ENCODE results near the gene NSUN7. TPM values are rescaled to one million over a fixed set of nuclear protein-coding genes. Genes with fewer than 3 reads are reported as not detected.

NSUN7 gene
- total RNA-seq, 1 donor from 2014 or later, result not detected

GRCh38 chr4:40736910-40737309 lies 12.8 kb upstream of the NSUN7 start:
- DNase-seq (ENCODE audit: low read depth), result peak; percentile 61

- DNase-seq (ENCODE audit: low read depth), result no peak
Measured at GRCh38 chr4:40737879-40738278, 11.9 kb upstream of the NSUN7 start.

DNA sequence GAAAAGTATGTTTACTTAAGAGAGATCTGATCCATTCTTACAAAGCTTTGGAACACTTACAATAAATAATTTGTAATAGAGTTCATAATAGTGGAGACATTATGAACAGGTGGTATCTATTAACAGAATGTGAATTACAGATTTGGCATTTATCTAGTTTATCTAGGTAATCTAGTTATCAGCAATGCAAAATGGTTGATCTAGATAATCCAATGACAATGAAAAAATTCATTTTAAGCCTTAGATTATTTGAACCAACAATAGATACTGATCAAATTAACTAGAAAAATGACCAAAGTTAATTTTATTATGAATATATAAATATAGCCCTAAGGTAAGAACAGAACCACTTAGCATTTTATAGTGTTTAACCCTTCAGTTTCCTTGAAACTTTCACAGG lies 10.4 kb upstream of the NSUN7 start:
- no peak for DNase-seq (ENCODE audit: low read depth)

- no peak for DNase-seq (ENCODE audit: low read depth)
Measured at GRCh38 chr4:40744218-40744617, 5.5 kb upstream of the NSUN7 start.

DNA sequence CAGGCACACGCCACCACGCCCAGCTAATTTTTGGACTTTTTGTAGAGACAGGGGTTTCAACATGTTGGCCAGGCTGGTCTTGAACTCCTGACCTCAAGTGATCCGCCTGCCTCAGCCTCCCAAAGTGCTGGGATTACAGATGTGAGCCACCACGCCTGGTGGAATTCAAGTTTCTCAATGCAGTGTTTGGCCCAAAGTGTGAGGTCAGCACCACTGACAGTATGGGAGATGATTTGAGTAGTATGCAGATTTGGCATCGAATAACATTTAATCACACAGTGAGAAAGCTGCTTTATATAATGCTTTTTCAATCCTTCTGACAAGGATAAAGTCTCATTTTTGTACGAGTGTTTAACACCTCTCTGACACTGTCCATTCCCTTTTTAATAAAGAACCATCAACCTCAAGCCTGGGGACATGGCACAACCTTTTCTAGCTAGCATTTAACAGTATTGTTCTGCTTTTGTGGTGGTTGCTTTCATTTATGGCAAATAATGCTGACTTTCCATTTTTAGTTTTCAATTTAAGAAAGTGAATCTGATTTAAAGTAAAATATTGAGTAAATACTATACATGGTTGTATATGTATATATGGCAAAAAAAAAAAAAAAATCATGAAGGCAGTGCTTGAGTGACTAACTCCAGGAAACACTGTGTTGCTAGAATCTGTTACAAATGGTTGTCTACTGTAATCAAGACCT lies 4.3 kb upstream of the NSUN7 start:
- DNase-seq (ENCODE audit: low read depth), result no peak

DNA sequence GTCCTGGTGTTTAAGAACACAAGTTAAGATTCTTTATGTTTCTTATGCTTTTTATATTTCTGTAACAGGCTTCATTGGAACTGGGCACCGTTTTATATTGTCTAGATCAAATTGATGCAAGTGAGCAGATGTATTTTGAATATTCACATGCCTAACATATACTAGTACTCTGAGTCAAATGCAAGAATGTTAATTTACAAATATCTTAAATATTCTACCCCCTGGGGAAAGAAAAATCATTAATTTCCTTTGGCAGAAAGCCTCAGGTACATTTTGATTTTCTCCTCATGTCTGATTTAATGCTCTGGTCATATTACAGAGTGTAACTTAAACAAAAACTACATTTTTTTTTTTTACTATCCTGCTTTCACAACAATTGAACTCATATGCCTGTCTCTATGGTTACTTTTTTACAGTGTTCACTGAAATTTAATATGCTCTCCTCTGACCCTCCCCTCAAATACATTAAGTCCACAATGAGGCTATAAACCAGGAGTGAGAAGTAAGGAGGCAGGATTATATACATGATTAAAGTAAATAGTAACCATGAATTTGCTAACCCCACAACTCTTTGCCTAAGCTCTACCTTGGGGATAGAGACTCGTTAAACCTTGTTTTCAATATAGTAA lies 2.4 kb upstream of the NSUN7 start:
- no peak for DNase-seq (ENCODE audit: low read depth)

- DNase-seq (ENCODE audit: low read depth), result peak; percentile 2
Measured at GRCh38 chr4:40750461-40751258, 905 bp downstream of the NSUN7 start.

DNA sequence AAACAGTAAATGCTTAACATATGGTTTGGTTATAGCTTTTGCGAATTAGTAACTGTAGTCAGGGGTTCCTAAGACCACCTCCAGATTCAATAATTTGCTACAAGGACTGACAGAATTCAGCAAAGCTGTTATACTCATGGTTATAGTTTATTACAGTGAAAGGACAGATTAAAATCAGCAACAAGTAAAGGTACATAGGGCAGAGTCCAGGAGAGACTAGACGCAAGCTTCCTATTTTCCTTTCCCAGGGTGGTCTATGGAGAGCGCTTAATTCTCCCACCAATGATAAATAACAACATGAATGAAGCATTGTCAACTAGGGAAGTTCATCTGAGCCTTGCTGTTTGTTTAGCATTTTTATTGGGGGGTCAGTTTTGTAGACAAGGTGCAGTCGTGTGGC lies 5.9 kb downstream of the NSUN7 start:
- DNase-seq (ENCODE audit: low read depth), result no peak

- DNase-seq (ENCODE audit: low read depth), result peak; percentile 71
Measured at GRCh38 chr4:40763228-40763716, 13.5 kb downstream of the NSUN7 start.

- DNase-seq (ENCODE audit: low read depth), result peak; percentile 12
Measured at GRCh38 chr4:40769266-40769665, 19.5 kb downstream of the NSUN7 start.

- no peak for DNase-seq (ENCODE audit: low read depth)
Measured at GRCh38 chr4:40778090-40778489, 28.3 kb downstream of the NSUN7 start.

DNA sequence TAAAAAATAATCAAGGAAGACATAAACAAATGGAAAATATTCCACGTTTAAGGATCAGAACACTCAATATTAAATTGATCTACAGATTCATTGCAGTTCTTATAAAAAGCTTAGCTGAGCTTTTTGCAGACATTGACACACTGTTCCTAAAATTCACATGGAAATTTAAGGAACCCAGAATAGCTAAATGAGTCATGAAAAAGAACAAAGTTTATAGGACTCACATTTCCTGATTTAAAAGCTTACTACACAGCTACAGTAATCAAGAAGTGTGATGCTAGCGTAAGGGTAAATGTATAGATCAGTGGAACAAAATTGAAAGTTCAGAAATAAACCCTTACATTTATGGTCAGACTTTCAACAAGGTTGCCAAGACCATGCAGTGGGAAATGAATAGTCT lies 33.1 kb downstream of the NSUN7 start:
- DNase-seq (ENCODE audit: low read depth), result no peak

GRCh38 chr4:40785727-40786126 lies 36.0 kb downstream of the NSUN7 start:
- no peak for DNase-seq (ENCODE audit: low read depth)

DNA sequence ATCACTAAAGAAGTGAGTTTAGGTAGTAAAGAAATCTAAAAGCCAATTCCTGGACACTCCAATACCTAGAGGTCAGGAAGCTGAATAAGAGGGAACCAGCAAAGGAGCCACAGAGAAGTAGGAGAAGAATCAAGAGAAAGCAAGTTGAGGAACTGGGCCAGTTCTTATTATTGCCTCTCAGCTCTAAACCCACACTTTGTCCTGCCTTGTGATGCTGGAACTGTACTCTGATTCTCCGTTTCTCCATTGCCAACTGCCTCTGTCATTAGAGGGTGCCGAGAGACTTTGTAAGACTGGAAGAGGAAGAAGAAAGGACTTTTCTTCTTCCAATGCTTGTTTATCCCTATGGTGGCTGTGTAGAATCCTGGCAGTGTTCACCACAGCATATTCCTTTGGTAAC lies 38.6 kb downstream of the NSUN7 start:
- DNase-seq (ENCODE audit: low read depth), result no peak

DNA sequence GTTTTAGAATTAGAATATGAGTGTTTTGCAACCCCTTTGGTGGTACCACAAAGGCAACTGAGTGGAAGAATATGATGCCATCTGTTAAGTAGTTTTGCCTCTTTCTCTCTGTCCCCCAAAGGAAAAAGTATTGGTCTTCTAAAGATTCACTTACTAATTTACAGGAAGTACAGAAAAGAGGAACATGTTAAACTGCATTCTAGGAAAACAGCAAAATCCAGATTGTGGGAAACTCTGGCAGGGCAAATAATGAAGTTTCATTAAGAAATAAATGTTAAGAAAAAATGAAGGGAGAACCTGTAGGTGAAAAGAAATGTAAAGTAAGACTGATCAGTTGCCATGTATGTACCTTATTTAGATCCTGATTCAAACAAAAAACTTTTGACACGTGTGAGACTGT lies 39.3 kb downstream of the NSUN7 start:
- DNase-seq (ENCODE audit: low read depth), result no peak

DNA sequence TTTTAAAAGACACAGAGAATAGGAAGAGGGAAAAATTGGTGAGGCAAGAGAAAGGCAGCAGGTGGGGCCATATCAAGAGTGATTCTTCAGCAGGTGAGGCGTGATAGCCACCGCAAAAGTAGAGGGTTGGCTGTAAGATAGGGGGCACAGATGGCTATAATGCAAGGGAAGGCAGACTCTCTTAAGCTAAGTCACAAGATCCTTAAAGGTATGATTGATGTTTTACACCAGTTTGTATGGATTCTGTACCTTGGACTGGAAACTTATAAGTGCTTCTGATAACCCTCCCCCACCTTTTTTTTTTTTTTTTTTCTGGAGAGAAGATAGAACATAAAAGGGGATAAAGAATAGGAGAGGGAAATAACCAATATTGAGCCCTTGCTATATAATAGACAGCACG lies 40.0 kb downstream of the NSUN7 start:
- no peak for DNase-seq (ENCODE audit: low read depth)

GRCh38 chr4:40800064-40800463 lies 50.3 kb downstream of the NSUN7 start:
- no peak for DNase-seq (ENCODE audit: low read depth)

DNA sequence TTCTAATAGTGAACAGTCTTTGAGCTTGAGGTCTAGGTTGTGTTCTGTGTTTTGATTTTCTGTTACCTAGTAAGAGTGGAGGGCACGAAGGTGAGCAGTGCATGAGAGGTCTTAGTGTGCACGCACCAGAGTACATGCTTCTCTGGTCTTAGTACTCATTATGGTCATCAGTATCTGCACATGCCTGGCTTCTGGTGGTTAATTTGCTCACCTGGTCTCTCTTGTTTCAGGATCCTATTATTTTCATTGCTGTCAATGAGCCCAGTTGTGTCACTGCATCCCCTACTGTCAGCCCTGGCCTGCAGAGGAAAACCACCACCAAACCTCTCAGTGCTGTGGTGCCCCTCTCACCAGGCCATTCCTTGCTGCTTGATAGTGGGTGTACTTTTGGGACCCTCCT lies 54.8 kb downstream of the NSUN7 start:
- DNase-seq (ENCODE audit: low read depth), result no peak

DNA sequence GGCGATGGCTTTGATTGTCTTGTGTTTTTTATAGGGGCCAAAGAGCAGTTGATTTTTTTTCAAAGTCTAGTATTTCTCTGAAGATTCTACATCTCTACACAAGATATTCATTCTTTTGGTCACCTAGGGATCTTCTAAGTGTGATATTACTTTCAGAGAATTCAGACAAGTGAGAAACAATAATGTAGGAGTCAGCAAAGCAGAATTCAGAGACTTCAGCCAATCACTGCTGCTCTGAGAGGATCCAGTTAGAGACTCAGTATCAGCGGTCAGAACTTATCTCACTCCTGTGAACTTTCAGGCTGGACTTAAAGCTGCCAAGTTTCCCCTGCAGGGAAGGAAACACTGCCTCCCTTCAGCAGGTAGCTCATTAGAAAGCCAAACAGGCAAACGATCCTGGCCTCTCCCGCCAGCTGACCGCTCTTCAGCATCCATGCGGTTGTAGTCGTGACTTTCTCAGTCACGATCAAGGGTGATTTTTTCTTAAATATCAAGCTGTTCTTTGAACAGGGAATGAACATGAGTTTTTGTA lies 59.2 kb downstream of the NSUN7 start:
- no peak for DNase-seq (ENCODE audit: low read depth)

DNA sequence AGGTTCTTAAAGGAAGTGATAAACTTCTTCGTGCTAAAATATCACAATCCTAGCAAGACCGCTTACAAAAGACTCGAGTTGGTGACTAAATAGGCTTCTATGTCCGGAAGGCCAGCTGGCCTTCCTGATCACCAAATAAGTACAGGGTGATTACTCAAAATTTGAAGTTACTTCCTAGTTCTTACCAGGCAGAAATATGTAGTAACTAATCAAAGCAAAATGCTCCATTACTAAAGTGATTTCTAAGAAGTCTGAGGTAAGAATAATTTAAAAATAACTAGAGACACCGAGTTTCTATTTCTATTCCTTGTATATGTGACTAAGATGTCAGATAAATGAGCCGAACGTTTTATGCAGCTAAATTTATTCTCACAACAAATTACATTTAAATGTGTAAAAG lies 62.2 kb downstream of the NSUN7 start:
- no peak for DNase-seq (ENCODE audit: low read depth)

GRCh38 chr4:40812386-40812785 lies 62.6 kb downstream of the NSUN7 start:
- no peak for DNase-seq (ENCODE audit: low read depth)

- DNase-seq (ENCODE audit: low read depth), result no peak
Measured at GRCh38 chr4:40812856-40813255, 63.1 kb downstream of the NSUN7 start.

Measured in myocyte (in vitro differentiated cells).